ENCODE measurements around the gene IPPK.

The IPPK gene

DNA sequence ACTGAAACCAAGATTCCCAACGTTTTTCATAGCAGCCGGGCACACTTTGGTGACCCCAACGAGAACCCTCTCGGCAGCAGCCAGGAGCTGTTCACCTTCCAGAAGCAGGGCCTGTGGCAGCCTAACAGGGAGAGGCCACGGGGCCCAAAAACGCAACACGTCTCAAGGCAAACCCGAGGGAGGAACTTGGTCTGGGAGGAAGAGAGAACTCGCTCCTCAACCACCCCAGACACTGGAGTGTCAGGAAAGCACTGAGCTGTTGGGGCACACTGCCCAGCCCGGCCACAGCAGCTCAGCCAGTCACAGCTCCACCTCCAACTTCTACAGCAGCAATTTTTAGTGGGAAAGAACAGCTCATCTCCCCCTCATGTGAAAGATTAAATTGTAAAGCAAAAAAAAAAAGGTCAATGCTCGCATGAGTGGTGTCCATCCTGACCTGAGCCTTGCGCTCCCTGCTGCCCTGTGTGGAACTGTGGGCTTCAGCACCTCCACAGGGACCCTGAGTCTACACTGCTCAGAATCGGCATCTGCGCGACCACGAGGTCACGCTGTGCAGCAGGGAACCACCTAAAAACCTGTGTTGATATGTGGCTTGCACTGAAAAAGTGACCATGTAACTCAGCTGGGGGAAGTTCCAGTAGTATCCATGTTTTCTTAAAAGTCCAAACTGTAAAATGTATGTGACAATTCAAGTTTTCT, 55.0 kb downstream of the IPPK start:
- H3K9me3 ChIP-seq (ENCODE audit: low read length) = no peaks in the 10 kb centered on the region
- peaks cover 96% of the 10 kb centered on the region for H3K36me3 ChIP-seq (ENCODE audit: insufficient read depth, low read length)
- no peaks in the 10 kb centered on the region for H3F3A ChIP-seq (ENCODE audit: insufficient read depth, low read length)
- H2AFZ ChIP-seq (ENCODE audit: low read length) = no peak overlapping the region
- no peak overlapping the region for H3K4me3 ChIP-seq (ENCODE audit: low read depth, low read length, poor library complexity, severe bottlenecking)
- TF ChIP-seq EZH2 (IDR thresholded peaks at IDR 0.05; ENCODE audit: borderline replicate concordance, low read length) = no peak
- TF ChIP-seq, protein P1, sequence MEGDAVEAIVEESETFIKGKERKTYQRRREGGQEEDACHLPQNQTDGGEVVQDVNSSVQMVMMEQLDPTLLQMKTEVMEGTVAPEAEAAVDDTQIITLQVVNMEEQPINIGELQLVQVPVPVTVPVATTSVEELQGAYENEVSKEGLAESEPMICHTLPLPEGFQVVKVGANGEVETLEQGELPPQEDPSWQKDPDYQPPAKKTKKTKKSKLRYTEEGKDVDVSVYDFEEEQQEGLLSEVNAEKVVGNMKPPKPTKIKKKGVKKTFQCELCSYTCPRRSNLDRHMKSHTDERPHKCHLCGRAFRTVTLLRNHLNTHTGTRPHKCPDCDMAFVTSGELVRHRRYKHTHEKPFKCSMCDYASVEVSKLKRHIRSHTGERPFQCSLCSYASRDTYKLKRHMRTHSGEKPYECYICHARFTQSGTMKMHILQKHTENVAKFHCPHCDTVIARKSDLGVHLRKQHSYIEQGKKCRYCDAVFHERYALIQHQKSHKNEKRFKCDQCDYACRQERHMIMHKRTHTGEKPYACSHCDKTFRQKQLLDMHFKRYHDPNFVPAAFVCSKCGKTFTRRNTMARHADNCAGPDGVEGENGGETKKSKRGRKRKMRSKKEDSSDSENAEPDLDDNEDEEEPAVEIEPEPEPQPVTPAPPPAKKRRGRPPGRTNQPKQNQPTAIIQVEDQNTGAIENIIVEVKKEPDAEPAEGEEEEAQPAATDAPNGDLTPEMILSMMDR (IDR thresholded peaks at IDR 0.05; ENCODE audit: low read length) = no peak
- H3K9me2 ChIP-seq (ENCODE audit: low read depth, low read length) = no peaks in the 10 kb centered on the region
- no peaks in the 10 kb centered on the region for H3K4me1 ChIP-seq (ENCODE audit: insufficient read depth, low read length, severe bottlenecking)
- H4K20me1 ChIP-seq (ENCODE audit: insufficient read depth, low read length) = no peaks in the 10 kb centered on the region
- H3K79me2 ChIP-seq (ENCODE audit: insufficient read depth, low read length) = no peaks in the 10 kb centered on the region
- H3K27ac ChIP-seq (ENCODE audit: low read depth, low read length, poor library complexity, severe bottlenecking) = no peak overlapping the region
- H3K27me3 ChIP-seq (ENCODE audit: insufficient read depth, low read length) = no peaks in the 10 kb centered on the region
- H3K4me2 ChIP-seq (ENCODE audit: low read length) = no peak overlapping the region
- no peak overlapping the region for H3K9ac ChIP-seq (ENCODE audit: low read length)

DNA sequence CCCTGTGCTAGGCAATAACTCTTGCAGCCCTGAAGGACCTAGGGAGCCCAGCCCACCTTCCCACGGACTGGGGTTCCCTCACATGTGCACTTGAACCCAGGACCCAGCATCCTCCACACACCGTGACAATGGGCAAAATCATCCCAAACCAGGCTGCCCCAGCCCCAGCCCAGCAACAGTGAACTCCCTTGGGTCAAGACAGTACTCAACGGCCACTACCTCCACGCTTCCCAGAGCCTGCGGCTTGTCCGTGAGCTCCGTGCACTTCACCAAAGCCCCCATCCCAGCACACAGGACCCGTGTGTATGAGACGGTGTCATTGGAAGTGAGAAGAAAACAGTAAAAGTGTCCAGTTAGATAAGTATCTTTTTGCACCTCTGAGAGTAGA, 55.8 kb downstream of the IPPK start:
- Histone ChIP-seq H3K27ac (ENCODE audit: low read depth, low read length, poor library complexity, severe bottlenecking) (no peak overlapping the region), H3K36me3 (ENCODE audit: insufficient read depth, low read length) (peaks cover 88% of the 10 kb centered on the region), H3K9me3 (ENCODE audit: low read length) (no peaks in the 10 kb centered on the region), H3K4me2 (ENCODE audit: low read length) (no peak overlapping the region), H3K9ac (ENCODE audit: low read length) (no peak overlapping the region), H3F3A (ENCODE audit: insufficient read depth, low read length) (no peaks in the 10 kb centered on the region), H3K4me3 (ENCODE audit: low read depth, low read length, poor library complexity, severe bottlenecking) (no peak overlapping the region), H3K27me3 (ENCODE audit: insufficient read depth, low read length) (no peaks in the 10 kb centered on the region), H2AFZ (ENCODE audit: low read length) (no peak overlapping the region), H3K4me1 (ENCODE audit: insufficient read depth, low read length, severe bottlenecking) (peaks cover 6% of the 10 kb centered on the region), H3K9me2 (ENCODE audit: low read depth, low read length) (no peaks in the 10 kb centered on the region), H4K20me1 (ENCODE audit: insufficient read depth, low read length) (no peaks in the 10 kb centered on the region), H3K79me2 (ENCODE audit: insufficient read depth, low read length) (no peaks in the 10 kb centered on the region)
- TF ChIP-seq EZH2 (IDR thresholded peaks at IDR 0.05; ENCODE audit: borderline replicate concordance, low read length) = no peak
- TF ChIP-seq, protein P1 (IDR thresholded peaks at IDR 0.05; ENCODE audit: low read length) = no peak

DNA sequence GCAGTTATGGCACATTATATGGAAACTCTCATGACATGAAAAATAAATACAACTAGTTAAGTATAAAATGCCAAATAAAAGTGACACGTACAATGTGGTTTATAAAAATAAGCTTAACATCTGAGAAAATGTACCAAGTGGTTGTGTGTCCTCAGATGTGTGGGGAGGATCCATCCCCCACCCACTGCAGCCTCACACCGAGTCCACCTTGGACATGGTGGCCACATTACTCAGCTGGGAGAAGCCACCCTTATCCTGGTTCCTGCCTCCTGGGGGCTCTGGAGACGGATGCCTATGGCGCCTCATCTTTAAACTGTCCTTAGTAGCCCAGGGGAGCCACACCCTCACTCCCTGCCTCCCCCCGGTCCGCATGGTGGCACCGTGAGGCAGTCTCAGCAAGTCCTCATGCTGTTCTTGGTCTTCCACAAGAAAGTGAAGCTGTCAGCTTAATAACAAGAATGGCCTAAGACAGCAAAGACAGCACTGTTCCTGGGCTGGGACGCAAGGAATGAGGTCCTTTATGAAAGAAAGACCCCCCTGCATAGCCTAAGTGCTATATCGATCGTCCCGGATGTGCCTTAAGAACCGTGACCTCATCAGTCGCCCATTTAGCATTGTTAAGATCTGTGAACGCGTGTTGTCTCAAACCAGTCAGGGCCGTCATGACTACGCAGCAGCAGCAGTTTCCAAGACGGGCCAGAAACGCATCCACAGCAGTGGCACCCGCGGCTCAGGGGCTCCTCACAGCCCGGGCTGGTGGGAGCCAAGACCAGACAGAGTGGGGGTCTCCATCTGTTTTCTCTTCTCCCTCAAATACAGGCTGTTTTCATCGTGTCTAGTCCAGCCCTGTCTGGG, 56.4 kb downstream of the IPPK start:
- TF ChIP-seq, protein P1 (IDR thresholded peaks at IDR 0.05; ENCODE audit: low read length) = no peak
- TF ChIP-seq EZH2 (IDR thresholded peaks at IDR 0.05; ENCODE audit: borderline replicate concordance, low read length) = no peak
- Histone ChIP-seq H3K9me3 (ENCODE audit: low read length) (no peaks in the 10 kb centered on the region), H4K20me1 (ENCODE audit: insufficient read depth, low read length) (no peaks in the 10 kb centered on the region), H3K27me3 (ENCODE audit: insufficient read depth, low read length) (no peaks in the 10 kb centered on the region), H3K9me2 (ENCODE audit: low read depth, low read length) (no peaks in the 10 kb centered on the region), H3K9ac (ENCODE audit: low read length) (no peak overlapping the region), H2AFZ (ENCODE audit: low read length) (no peak overlapping the region), H3K4me1 (ENCODE audit: insufficient read depth, low read length, severe bottlenecking) (peaks cover 13% of the 10 kb centered on the region), H3K4me2 (ENCODE audit: low read length) (no peak overlapping the region), H3K79me2 (ENCODE audit: insufficient read depth, low read length) (no peaks in the 10 kb centered on the region), H3K4me3 (ENCODE audit: low read depth, low read length, poor library complexity, severe bottlenecking) (no peak overlapping the region), H3F3A (ENCODE audit: insufficient read depth, low read length) (no peaks in the 10 kb centered on the region), H3K36me3 (ENCODE audit: insufficient read depth, low read length) (peaks cover 82% of the 10 kb centered on the region), H3K27ac (ENCODE audit: low read depth, low read length, poor library complexity, severe bottlenecking) (no peak overlapping the region)
